Measurements from ENCODE around the gene PRKN. TPM values are rescaled to one million over a fixed set of nuclear protein-coding genes. Genes with fewer than 3 reads are reported as not detected.

The PRKN gene
- total and polyA plus RNA-seq, 9 of the 15 experiments (the other 6 are each of a cell fraction or from before 2014, with no cell fraction given), result 0.03 to 0.96 (median 0.15) TPM; not detected in 2

- TF ChIP-seq HDAC1 (IDR thresholded peaks at IDR 0.05), result no peak
- TF ChIP-seq EP300 (IDR thresholded peaks at IDR 0.05; ENCODE audit: low read length), result no peak
- TF ChIP-seq, protein P1, sequence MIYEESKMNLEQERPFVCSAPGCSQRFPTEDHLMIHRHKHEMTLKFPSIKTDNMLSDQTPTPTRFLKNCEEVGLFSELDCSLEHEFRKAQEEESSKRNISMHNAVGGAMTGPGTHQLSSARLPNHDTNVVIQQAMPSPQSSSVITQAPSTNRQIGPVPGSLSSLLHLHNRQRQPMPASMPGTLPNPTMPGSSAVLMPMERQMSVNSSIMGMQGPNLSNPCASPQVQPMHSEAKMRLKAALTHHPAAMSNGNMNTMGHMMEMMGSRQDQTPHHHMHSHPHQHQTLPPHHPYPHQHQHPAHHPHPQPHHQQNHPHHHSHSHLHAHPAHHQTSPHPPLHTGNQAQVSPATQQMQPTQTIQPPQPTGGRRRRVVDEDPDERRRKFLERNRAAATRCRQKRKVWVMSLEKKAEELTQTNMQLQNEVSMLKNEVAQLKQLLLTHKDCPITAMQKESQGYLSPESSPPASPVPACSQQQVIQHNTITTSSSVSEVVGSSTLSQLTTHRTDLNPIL (CRISPR knock-in tag; IDR thresholded peaks at IDR 0.05), result no peak
Observed at GRCh38 chr6:162082520-162082919, 645.0 kb downstream of the PRKN start (continued).

GRCh38 chr6:162078667-162079066, 648.9 kb downstream of the PRKN start:
- Histone ChIP-seq H3K9ac (ENCODE audit: insufficient read depth in 1 of 2, low read depth in 2 of 2, low read length in 2 of 2) (no peak overlapping the region), H4K20me1 (replicated peaks; ENCODE audit: control insufficient read depth, insufficient read depth, low read length) (no peaks in the 10 kb centered on the region), H3K36me3 (ENCODE audit: control insufficient read depth, insufficient read depth, low read length) (no peaks in the 10 kb centered on the region), H3K27ac (ENCODE audit: extremely low read depth, low read depth, low read length) (no peak overlapping the region), H3K4me1 (replicated peaks in 1 of 2; ENCODE audit: control insufficient read depth in 2 of 2, insufficient read depth in 2 of 2, low read length in 2 of 2) (no peaks in the 10 kb centered on the region), H3K4me2 (ENCODE audit: insufficient read depth, low read length) (no peak overlapping the region), H2AFZ (ENCODE audit: low read depth, low read length) (no peak overlapping the region), H3K9me3 (replicated peaks; ENCODE audit: control insufficient read depth, insufficient read depth, low read depth, low read length) (no peaks in the 10 kb centered on the region; the same call in 1 of the 2 replicates), H3K79me2 (ENCODE audit: control insufficient read depth, insufficient read depth, low read length) (no peaks in the 10 kb centered on the region), H3K9me1 (ENCODE audit: control insufficient read depth, insufficient read depth, low read length) (no peaks in the 10 kb centered on the region), H3K4me3 (no peak overlapping the region), H3K27me3 (ENCODE audit: control insufficient read depth in 2 of 2, insufficient read depth in 2 of 2, low read length in 2 of 2) (no peaks in the 10 kb centered on the region)
- CTCF ChIA-PET (ENCODE audit: low intra/inter-chr PET ratio), result no interaction called here
- ATAC-seq (no peak), DNase-seq (ENCODE audit: extremely low read depth in 1 of 4, low spot score in 3 of 4) (no peak), FAIRE-seq (no peak)
- in situ Hi-C loops (cut with MboI) (no loop called here), intact Hi-C loops (cut with micrococcal nuclease) (no loop called here)
- POLR2A ChIA-PET, result no interaction called here
- WGBS (ENCODE audit: insufficient coverage, low coverage, missing lambda C conversion rate), result 3% methylated on average over 4 of the region's 4 CpGs
- no TSS peak for BruUV-seq (replicated peaks)
- TF ChIP-seq CAMTA2 (CRISPR knock-in tag; conservative IDR thresholded peaks at IDR 0.05) (no peak), POLR3A (IDR thresholded peaks at IDR 0.05; ENCODE audit: borderline replicate concordance, extremely low read depth, insufficient read depth, insufficient read length) (no peak), MCM7 (IDR thresholded peaks at IDR 0.05) (peak in 1 of 2 experiments; percentile 96; a peak in 2 of 4 replicates), POLR2G (IDR thresholded peaks at IDR 0.05; ENCODE audit: low read depth, low read length) (no peak), LEF1 (IDR thresholded peaks at IDR 0.05) (no peak)
- TF ChIP-seq, protein P2, sequence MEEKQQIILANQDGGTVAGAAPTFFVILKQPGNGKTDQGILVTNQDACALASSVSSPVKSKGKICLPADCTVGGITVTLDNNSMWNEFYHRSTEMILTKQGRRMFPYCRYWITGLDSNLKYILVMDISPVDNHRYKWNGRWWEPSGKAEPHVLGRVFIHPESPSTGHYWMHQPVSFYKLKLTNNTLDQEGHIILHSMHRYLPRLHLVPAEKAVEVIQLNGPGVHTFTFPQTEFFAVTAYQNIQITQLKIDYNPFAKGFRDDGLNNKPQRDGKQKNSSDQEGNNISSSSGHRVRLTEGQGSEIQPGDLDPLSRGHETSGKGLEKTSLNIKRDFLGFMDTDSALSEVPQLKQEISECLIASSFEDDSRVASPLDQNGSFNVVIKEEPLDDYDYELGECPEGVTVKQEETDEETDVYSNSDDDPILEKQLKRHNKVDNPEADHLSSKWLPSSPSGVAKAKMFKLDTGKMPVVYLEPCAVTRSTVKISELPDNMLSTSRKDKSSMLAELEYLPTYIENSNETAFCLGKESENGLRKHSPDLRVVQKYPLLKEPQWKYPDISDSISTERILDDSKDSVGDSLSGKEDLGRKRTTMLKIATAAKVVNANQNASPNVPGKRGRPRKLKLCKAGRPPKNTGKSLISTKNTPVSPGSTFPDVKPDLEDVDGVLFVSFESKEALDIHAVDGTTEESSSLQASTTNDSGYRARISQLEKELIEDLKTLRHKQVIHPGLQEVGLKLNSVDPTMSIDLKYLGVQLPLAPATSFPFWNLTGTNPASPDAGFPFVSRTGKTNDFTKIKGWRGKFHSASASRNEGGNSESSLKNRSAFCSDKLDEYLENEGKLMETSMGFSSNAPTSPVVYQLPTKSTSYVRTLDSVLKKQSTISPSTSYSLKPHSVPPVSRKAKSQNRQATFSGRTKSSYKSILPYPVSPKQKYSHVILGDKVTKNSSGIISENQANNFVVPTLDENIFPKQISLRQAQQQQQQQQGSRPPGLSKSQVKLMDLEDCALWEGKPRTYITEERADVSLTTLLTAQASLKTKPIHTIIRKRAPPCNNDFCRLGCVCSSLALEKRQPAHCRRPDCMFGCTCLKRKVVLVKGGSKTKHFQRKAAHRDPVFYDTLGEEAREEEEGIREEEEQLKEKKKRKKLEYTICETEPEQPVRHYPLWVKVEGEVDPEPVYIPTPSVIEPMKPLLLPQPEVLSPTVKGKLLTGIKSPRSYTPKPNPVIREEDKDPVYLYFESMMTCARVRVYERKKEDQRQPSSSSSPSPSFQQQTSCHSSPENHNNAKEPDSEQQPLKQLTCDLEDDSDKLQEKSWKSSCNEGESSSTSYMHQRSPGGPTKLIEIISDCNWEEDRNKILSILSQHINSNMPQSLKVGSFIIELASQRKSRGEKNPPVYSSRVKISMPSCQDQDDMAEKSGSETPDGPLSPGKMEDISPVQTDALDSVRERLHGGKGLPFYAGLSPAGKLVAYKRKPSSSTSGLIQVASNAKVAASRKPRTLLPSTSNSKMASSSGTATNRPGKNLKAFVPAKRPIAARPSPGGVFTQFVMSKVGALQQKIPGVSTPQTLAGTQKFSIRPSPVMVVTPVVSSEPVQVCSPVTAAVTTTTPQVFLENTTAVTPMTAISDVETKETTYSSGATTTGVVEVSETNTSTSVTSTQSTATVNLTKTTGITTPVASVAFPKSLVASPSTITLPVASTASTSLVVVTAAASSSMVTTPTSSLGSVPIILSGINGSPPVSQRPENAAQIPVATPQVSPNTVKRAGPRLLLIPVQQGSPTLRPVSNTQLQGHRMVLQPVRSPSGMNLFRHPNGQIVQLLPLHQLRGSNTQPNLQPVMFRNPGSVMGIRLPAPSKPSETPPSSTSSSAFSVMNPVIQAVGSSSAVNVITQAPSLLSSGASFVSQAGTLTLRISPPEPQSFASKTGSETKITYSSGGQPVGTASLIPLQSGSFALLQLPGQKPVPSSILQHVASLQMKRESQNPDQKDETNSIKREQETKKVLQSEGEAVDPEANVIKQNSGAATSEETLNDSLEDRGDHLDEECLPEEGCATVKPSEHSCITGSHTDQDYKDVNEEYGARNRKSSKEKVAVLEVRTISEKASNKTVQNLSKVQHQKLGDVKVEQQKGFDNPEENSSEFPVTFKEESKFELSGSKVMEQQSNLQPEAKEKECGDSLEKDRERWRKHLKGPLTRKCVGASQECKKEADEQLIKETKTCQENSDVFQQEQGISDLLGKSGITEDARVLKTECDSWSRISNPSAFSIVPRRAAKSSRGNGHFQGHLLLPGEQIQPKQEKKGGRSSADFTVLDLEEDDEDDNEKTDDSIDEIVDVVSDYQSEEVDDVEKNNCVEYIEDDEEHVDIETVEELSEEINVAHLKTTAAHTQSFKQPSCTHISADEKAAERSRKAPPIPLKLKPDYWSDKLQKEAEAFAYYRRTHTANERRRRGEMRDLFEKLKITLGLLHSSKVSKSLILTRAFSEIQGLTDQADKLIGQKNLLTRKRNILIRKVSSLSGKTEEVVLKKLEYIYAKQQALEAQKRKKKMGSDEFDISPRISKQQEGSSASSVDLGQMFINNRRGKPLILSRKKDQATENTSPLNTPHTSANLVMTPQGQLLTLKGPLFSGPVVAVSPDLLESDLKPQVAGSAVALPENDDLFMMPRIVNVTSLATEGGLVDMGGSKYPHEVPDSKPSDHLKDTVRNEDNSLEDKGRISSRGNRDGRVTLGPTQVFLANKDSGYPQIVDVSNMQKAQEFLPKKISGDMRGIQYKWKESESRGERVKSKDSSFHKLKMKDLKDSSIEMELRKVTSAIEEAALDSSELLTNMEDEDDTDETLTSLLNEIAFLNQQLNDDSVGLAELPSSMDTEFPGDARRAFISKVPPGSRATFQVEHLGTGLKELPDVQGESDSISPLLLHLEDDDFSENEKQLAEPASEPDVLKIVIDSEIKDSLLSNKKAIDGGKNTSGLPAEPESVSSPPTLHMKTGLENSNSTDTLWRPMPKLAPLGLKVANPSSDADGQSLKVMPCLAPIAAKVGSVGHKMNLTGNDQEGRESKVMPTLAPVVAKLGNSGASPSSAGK (IDR thresholded peaks at IDR 0.05), result no peak
